Activated effector memory CD4-positive, alpha-beta T cell treated with Interleukin-2 at 50 U/mL for 16 hours (primary cell): Measurements from ENCODE around the gene BPIFB2.
A peak's percentile ranks its signal among the peaks of the same experiment; 100 is the strongest.
"Not testable (repeated sequence)": the region's sequence is repeated elsewhere in the genome, so short reads cannot be mapped to it uniquely, and the experiment has no call there.

ENCODE experiments used
- DNase-seq: peaks from one replicate; pipeline ENCODE4 v3.0.0-alpha.2; 2020

BPIFB2 gene, protein sequence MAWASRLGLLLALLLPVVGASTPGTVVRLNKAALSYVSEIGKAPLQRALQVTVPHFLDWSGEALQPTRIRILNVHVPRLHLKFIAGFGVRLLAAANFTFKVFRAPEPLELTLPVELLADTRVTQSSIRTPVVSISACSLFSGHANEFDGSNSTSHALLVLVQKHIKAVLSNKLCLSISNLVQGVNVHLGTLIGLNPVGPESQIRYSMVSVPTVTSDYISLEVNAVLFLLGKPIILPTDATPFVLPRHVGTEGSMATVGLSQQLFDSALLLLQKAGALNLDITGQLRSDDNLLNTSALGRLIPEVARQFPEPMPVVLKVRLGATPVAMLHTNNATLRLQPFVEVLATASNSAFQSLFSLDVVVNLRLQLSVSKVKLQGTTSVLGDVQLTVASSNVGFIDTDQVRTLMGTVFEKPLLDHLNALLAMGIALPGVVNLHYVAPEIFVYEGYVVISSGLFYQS

DNA sequence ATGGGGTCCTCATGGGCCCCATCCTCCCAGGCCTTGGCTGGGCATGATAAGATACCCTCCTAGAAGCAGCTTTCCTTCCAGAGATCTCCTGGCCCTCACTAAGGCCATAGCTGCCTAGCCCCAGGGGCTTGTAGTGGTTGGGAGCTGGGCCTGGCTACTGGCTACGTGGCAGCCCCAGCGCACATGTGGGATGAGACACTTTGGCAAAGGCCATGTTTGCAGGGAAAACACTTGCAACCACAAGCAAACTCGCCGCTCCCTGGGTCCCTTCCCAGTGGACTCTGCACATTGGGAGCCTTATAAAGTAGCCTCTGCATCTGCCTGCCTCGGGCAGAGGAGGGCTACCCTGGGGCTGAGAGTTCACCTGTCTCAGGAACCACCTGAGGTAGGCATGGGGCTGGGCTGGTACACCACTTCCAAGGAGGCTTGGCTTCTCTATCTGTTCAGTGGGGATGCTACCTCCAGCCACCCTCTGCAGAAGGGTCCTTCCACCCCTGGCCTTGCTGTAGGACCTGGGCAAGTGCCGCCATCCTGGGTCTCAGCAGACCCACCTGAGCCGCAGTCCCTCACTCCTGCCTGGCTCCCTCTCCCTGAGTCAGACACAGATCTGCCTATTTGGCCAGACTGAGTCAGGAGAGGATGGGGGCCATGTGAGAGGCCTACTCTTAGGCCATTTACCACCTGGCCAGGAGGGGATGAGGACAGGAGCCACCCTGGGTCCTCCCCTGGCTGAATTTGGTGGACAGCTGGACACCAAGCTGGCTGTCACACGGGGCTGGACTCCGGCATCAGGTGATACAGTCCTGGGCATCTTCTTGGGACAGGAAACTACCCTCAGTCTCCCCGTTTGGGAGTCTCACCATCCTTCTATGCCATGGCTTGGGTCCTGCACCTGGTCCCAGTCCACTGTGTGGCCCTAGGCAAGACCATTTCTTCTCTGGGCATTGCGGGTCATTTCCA, at the start of gene BPIFB2:
TSS of gene BPIFB2 (plus strand) at position 329 of the 960 bp plus-strand sequence. CDS start 871 bp downstream, outside the sequence.
- no peak for DNase-seq

DNA sequence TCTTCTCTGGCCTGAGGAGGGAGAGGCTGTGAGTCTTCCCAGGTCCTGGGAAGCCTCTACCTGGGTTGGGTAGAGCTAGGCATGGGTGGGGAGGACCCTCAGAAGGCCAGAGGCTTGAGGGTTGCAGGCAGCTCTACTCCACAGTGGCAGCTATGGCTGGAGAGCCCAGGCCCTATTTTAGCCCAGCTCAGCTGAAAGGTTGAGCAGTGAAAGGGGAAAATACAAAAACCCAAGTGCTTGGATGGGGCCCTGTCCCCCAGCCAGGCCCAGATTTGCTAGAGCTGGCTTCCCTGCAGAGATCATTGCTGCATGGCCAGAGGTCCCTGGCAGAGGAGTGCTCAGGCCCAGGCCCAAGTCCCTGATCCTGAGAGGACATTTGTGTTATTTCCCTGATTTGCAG, 48.9 kb upstream of the BPIFB2 start:
- no peak for DNase-seq

DNA sequence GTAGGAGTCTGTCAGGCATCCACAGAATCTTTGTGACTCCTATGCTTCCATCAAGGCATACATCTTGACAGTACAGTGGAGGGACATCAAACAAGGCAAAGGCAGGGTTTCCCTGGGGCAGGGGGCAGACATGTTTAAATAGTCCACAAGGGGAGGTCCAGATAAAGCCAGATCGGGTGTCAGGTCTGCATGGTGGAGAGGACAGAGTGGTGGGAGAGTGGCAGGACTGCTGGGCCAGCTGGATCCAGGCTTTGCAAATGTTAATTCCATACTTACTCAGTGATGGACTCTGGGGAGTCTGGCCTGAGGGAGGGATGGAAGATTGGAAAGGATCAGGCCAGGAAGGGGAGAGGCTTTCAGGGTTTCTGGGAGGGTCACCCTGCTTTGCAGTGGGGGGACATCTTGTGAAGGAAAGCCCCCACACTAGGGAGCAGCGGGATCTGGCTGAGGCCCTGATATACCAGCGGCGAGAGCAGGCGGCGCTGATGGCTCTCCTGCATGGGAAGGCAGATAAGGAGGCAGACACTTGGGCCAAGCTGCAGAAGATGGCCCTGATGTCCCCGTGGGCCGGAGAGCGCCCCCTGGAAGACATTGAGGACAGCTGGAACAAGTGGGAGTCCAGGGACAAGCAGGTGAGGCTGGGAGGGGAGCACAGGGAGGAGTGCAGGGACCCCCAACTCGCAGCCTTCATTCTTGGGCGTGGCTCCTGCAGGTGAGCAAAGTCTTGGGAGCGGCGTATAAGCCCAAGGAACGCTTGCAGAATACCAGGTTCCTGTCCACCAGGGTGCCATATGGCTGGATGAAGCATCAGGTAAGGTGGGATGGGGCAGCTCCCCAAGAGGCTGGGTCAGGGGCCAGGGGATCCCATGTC, 47.9 kb upstream of the BPIFB2 start:
- DNase-seq, result no peak

DNA sequence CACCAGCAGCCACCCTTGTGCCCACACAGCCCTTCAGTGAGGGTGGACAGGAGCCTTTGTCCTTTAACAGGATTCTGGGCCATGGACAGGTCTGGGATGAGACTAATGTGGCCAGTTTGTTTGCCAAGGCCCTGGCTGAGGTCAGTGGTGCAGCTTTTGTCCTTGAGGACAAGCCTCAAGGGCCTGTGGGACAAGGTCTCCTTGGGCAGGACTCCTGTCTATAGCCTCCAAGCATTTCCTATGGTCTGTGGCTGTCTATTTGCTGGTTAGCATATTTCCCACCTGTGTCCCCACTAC, 47.3 kb upstream of the BPIFB2 start:
- no peak for DNase-seq

DNA sequence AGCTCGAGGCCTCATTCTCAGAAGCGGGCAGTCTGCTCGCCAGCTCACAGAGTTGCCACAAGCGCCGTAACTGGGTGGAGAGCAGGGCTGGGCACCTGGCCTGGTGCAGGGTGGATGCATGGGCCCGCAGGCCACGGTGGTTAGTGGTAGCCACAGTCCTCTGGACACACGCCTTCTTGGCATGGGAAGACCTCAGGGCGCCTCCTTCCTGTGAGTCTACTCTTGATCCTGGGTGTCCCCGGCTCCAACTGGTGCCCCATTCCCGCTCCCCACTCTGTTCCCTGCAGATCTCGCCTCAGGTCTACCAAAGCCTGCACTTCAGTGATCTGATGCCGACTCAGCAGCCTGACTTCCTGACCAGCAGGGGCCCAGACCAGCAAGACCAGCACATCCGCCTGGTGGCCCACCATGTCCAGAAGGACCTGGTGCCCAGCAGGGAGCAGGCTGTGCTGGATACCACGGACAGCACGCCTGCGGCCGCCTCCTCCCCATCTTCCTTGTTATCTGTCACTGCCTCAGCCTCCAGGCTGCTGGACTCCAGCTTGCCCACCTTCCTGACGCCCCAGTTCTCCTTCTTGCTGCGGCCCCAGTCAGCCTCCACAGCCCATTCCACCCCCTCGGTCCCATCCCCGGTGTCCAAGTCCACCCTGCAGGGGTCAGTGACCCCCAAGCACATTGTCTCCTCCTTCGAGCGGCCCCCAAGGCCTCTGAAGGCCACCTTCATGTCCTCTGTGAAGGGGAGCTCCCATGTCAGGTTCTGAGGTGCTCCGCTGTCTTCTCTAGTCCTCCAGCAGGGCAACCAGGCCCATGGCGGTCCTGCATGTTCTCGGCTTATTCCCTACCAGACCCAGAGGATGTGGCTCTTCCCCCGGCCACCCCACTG, 46.4 kb upstream of the BPIFB2 start:
- DNase-seq, result no peak

DNA sequence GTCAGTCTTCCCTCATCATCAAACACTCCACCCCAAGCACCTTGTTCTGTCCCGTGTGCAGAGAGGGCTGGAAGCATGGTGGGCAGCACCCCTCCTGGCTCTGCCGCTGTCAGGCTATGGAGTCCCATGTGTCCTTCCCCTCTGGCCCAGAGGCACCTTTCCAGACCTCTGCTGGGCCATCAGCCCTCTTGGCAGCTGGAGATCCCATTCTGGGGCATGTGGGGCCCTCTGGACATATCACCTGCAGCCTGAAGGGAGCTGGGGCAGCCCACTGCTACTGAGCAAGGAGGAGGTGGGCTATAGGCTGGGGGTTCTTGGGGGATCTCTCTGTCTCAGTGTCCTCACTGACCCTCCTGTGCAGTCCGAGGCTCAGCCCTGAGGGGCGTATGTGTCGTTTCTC, 45.5 kb upstream of the BPIFB2 start:
- no peak for DNase-seq

DNA sequence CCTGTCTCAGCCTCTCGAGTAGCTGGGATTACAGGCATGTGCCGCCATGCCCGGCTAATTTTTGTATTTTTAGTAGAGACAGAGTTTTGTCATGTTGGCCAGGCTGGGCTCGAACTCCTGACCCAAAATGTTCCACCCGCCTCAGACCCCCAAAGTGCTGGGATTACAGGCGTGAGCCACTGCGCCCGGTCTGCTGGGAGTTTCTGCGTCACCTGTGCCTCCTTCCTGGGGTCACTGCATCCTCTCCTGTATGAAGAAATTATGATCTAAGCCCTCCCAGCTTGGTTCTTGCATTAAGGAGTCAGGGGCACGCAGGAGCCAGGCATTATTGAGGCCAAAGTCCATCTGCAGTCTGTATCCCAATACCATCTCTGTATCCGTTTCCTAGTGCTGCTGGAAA, 44.9 kb upstream of the BPIFB2 start:
- DNase-seq, result not testable (repeated sequence)

DNA sequence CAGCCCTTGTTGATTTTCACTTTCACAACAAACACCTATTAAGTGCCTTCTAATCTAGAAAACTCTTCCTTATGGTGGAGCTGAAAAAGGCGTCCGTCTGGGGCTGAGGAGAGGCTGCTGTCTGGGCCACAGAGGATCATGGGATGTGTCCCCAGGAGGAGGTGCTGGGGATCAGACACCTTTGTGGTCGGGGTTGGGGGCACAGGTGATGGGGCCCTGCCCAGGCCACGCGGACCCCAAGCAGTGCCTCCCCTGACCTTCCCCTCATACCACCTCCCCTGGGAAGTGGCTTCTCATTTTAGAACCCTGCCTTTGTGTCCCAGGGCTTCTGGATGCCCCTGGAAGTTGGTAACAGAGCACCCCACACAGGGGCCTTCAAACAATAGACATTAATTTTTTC, 44.3 kb upstream of the BPIFB2 start:
- no peak for DNase-seq

DNA sequence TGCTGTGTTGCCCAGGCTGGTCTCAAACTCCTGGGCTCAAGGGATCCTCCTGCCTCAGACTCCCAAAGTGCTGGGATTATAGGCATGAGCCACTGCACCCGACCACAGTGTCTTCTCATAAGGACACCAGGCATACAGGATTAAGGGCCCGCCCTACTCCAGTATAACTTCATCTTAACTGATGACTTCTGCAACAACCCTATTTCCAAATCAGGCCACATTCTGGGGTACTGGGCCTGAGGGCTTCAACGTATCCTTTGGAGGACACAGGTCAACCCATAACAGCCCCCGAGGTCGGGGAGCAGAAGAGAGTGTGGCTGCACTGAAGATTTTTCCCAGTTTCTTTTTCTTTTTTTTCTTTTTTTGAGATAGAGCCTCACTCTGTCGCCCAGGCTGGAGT, 42.9 kb upstream of the BPIFB2 start:
- no peak for DNase-seq

DNA sequence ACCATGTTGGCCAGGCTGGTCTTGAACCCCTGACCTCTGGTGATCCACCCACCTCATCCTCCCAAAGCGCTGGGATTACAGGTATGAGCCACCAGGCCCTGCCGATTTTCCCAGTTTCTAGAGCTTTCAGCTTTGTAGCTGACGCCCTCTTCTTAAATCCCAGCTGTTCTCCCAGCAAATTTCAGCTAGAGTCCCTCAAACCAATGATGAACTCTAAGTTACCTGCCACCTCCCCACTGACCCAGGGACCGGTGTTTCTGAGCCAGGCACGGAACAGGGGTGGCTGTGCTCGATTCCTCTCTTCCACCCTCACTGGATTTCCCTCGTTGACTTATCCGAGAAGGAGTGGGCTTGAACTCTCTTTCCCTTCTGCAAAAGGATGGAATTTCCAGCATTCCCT, 42.4 kb upstream of the BPIFB2 start:
- DNase-seq, result no peak

DNA sequence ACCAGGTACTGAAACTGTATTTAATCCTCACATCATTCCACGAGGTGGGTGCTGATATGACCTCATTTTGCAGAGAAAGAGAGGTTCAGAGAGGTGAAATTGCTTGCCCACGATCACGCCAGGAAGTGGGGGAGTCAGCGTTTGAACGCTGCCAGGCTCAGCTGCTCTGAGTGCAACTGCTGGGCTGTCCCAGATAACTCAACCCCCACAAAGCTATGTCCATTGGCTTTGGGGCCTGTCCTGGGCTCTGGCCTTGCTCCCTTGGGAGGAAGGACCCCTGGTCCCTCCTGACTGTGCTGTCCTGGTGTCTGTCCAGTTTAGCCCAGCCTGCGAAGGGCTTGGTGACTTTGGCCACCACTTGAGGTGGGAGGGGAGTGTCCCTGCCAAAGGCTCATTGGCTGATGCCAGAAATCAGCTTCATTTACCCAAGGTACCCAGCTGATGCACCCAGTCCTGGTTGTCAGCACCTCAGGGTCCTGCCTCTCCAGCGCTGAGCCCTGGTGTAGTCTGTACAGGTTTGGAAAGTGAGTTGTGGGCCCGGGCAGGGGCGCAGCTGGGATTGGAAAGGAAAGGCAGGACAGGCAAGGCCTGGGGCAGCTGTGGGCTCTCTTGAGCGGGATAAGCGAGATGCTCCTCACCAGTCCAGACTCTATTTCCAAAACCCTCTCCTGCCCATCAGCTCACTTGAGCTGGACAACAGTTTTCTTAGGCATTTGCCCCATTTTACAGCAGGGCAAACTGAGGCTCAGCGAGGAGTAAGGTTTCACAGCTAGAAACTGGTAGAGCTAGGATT, 41.7 kb upstream of the BPIFB2 start:
- peak; percentile 37 for DNase-seq

DNA sequence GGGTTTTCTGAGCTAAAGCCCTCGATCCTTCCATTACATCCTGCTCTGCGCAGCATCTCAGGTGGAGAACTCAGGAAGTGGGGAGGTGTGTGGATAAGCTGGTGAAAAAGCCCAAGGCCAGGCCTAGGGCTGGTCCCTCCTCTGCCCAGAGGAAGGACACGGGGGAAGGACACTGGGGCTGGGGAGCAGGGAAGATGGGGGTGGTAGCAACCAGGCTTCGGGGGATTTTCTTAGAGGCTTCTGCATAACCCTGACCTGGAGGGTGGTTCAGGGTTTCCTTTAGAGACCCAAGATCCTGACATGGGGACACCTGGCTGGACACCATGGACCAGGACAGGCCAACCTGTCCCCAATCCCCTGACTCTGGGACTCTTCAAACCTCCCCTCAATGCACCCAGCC, 41.1 kb upstream of the BPIFB2 start:
- DNase-seq, result no peak

DNA sequence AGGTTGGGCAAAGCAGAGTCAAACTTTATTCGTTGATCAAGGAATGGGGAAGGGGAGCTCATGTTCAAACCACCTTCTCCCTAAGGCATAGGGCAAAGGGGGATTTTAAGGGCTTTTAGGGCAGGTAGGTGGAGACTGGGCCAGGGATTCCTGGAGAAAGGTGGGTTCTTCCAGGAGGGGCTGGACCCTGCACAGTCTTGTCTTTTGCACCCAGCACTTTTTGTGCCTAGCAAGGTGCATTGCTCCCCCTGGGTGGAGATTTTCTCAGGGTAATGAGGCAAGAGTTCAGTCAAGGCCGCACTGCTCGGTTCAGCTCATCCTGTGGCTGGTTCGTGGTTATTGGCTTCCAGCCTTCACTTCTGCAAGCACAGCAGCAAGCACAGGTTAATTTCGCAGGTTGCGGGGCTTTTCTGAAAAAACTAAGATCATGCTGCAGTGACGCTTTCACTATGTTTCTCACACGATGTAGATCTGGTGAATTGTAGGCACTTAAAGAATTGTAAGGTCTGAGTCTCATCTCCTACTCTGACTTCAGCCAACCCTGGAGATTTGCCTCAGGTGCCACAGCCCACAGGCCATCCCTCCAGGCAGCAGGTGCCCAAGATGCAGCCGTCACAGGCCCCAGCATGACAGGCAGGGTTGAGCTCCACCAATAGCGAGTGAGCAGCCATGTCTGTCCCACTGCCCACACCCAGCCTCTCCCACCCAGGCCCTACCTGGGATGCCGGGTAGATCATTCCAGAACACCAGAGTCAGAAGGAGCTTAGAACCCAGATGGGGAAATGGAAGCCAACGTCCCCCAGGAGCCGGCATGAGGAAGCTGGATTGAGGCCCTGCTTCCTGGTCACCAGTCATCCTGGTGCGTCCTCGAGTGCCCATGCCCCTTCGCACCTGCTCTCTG, 40.4 kb upstream of the BPIFB2 start:
- peak; percentile 46 for DNase-seq

DNA sequence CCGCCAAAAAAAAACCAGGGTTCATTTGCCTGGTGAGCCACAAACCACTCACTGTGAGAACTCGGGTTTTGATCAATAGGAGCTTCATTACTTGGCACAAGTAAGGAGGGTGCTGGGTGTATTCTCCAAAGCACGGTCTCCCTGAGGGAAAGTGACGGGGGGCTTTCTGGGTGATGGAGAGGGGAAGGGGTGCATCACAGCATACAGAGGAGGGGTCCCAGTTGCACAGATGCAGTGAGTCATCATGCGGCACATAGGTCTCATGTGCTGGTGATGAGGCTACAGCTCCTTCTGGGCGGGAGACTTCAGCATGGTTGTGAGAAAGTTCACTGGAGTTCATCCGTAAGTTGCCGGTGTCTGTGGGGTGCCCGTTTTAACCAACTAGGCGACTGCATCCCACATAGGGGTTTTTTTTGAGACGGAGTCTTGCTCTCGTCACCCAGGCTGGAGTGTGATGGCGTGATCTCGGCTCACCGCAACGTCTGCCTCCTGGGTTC, 39.5 kb upstream of the BPIFB2 start:
- DNase-seq, result peak; percentile 25

DNA sequence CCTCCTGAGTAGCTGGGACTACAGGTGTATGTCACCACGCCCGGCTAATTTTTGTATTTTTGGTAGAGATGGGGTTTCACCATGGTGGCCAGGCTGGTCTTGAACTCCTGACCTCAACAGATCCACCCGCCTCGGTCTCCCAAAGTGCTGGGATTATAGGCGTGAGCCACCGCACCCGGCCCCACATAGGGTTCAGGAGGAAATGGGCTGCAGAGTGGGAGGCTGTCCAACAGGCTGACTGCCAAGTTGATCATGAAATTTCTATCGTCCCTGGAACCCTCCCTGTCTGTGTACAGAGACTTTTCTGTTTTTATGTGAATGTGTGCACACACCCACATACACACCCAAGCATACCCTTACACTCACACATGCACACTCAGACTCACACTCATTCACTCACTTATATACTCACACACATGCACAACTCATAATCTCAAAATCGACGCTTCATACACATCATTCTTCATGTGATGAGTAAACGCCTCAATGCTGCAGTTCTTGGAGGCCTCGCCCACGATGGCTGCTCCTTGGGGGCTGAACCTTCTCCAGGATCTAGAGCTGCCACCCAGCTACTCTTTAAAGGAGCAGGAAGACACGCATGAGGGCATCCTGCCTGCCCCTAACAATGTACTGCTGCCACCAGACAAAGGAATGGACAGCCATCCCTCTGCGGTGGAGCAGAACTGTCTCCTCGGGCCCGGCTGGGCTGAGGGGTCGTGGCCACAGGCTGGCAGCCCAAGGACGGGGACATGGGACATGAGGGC, 38.8 kb upstream of the BPIFB2 start:
- DNase-seq, result no peak

DNA sequence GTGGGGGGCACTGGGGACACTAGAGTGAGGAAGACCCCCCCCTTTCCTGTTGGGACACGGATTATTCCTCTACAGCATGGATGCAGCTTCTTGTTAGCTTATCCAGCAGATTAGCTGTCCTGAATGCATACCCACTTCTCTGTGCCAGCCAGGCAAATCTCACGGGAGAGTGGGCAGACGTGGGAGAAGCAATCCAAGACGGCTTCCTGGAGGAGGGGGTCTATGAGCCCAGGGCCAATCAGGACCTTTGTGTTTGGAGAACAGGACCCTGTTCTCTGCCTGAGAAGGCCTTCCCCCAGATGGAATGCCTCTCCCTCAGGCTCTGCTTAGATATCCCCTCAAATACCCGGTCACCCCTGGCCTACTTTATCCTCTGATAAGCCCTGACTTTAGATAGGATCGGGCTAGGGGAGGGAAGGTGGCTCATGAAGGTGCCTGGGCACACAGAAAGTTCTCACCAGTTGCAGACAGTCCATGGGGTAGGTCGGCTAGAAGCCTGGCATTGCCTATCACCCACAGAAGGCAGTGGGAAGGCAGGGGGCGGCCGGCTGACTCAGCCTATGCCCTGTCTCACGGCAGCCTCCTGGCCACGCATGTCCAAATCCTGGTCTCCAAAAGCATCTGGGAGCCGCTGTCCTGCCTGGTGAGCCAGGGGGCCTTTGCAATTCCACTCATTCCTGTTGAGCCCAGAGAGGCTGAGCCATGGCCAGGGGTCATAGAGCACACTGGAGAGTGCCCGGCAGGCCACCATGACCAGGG, 38.0 kb upstream of the BPIFB2 start:
- DNase-seq, result no peak

DNA sequence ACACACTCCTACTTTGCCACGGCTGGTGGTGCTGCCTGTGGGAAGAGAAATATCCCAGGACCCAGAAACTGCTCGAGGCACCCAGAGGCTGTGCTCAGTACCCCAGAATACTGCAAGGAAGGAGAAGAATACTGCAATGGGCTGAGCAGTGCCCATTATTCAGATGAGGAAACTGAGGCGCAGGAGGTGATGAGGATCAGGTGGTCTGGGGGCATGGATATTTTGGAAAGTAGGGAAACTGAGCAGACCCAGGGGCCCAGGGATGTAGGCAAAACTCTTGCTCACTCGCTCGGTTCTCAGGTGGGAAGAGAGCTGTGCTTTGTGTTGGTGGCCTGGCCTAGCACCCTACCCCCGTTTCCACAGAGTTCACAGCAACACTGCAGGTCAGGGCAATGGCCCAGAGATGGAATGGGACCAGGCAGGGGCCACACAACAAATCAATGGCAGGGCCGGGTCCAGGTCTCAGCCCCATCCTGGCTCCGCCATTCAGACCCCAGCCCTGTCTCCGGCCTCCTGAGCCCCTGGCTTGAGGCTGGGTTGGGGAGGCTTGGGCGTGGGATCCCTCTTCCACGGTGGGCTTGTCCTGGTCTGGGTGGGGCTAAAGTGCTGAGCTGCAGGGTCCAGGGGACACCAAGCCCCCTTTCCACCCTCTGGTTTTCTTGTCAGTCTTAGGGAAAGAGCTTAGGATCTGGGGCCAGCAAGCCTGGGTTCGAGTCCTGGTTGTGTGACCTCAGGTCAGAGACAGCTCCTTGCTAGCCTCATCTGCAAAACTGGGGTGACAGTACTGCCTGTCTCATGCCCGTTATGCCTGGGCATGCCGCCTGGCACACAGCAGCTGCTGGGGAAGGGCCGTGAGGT, 37.2 kb upstream of the BPIFB2 start:
- DNase-seq, result no peak
